Measurements from ENCODE around the gene SASH1.

Gene SASH1

GRCh38 chr6:148520109-148520841 is 177.6 kb downstream of the SASH1 start:
- DNase-seq (ENCODE audit: low read depth in 2 of 2), result no peak

DNA sequence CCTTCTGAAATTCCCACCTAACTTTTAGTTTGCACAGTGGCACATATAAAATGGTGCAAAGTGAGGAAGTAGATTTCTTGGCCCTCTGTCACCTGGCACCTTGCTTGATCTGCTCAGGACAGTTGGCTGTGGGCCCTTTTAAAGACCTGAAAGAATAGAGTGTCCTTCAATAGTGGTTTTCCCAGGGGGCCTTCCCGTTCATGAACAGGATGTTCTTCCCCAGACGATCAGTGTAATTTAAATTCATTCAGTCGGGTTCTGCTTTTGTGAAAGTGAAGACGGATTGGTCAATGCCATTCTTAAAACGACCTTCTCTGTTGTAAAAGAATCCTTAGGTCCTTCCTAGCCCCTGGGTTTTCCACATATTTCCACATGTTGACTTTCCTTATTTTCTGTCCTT is 178.5 kb downstream of the SASH1 start:
- no peak for DNase-seq (ENCODE audit: low read depth in 2 of 2)

GRCh38 chr6:148521586-148521985 is 178.9 kb downstream of the SASH1 start:
- DNase-seq (ENCODE audit: low read depth in 2 of 2), result no peak

GRCh38 chr6:148523048-148523447 is 180.4 kb downstream of the SASH1 start:
- DNase-seq (ENCODE audit: low read depth in 2 of 2), result no peak

- no peak for DNase-seq (ENCODE audit: low read depth in 2 of 2)
Observed at GRCh38 chr6:148523551-148523950, 180.9 kb downstream of the SASH1 start.

DNA sequence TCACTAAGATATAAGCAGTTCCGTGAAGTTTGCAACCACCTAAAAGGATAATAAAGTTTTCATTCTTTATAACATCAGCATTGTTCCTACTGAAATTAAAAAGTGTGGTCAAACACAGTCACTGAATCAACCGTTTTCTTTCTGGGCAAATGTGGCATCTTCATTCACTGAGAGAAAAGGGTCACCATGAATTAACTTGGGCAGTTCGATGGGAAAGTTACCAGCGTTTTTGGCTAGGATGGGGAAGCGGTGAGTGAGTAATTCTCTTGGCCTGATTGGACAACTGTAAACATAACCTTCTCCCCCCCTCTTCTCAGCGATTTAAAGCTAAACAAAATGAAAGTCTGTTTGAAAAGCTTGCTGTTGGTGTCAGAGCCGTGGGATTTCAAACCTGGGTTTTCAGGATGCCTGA is 181.8 kb downstream of the SASH1 start:
- no peak for DNase-seq (ENCODE audit: low read depth in 2 of 2)

DNA sequence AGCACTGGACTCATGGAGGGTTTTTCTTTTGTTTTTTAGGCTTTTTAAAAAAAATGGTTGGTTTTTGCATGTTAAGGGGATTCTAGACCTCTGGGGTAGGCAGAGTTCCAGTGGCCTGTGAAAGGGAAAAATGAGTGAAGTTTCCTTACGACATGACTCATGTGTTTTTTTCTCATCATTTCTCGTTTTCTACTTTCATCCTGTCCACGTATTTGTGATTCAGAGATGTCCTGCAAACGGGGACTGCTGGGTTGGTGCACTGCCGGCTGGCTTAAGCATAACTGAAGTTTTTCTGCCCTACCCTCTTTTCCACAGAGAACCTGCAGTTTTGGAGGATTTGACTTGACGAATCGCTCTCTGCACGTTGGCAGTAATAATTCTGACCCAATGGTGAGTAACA is 182.3 kb downstream of the SASH1 start:
- DNase-seq (ENCODE audit: low read depth in 2 of 2), result no peak

DNA sequence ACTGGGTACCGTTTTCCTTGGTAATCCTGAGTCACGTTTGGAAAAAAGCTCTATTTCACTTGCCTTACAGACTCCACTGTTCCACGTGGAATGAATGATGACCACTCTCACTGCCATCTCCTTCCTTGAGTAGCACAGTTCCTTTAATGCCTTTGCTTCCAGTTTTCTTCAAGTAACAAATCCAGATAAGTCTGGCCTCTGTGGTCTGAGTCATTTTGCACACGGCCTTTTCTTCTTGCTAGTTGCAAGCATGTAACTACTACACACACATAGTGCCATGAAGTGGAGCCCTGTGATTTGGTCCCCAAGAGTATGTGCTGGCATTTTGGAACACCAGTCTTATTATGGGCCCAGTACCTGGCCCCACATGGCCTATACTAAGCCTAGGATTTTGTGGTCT is 182.8 kb downstream of the SASH1 start:
- DNase-seq (ENCODE audit: low read depth in 2 of 2), result no peak

GRCh38 chr6:148526145-148526544 is 183.5 kb downstream of the SASH1 start:
- DNase-seq (ENCODE audit: low read depth in 2 of 2), result no peak

DNA sequence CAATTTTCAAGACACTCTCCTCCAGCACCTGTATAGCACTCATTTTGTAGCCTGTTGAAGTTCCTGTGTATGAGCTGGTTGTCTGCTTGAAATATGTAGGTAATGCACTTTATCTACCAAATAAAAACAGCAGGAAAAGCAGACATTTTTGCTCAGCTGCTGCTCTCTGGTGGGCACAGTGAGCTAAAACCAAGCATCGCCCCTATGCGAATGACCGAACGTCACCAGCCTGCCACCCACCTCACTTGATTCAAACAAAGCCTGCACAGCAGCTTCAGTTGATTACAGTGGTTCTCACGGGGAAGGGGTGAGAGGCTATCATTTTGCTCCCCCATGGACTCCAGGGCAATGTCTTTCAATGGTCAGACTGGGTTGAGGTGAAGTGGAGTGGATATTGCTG is 185.7 kb downstream of the SASH1 start:
- DNase-seq (ENCODE audit: low read depth in 2 of 2), result no peak

- no peak for DNase-seq (ENCODE audit: low read depth in 2 of 2)
Observed at GRCh38 chr6:148529010-148529409, 186.4 kb downstream of the SASH1 start.

DNA sequence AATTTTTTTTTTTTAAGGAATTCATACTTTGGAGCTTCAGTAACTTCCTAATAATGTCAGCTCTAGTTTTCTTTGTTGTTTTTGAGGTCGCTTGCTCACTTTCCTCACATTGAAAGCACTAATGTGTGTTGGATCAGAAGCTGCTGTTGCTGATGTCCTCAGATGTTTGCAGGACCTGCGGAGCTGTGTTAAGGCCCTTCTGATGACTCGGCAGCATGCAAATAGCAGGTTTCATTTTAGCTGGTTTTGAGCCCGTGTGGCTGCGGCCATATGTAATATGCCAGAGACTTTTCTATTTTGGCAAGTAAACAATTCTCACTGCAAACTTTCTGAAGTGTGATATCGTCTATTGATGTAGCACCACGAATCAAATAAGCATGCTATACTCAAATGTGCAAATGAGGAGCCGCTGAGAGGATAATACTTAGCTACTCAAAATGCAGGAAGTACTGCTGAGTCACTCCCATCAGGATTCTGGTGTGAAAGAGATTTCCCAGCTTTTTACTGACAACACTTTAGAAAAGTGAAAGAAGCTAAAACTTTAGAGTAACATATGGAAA is 187.8 kb downstream of the SASH1 start:
- DNase-seq (ENCODE audit: low read depth in 2 of 2), result no peak

- no peak for DNase-seq (ENCODE audit: low read depth in 2 of 2)
Observed at GRCh38 chr6:148530976-148531375, 188.3 kb downstream of the SASH1 start.

- DNase-seq (ENCODE audit: low read depth in 2 of 2), result no peak
Observed at GRCh38 chr6:148532698-148533097, 190.1 kb downstream of the SASH1 start.

- no peak for DNase-seq (ENCODE audit: low read depth in 2 of 2)
Observed at GRCh38 chr6:148533309-148534107, 190.9 kb downstream of the SASH1 start.

GRCh38 chr6:148534871-148535270 is 192.2 kb downstream of the SASH1 start:
- no peak for DNase-seq (ENCODE audit: low read depth in 2 of 2)

- DNase-seq (ENCODE audit: low read depth in 2 of 2), result no peak
Observed at GRCh38 chr6:148535381-148535780, 192.7 kb downstream of the SASH1 start.

- DNase-seq (ENCODE audit: low read depth in 2 of 2), result no peak
Observed at GRCh38 chr6:148535976-148536375, 193.3 kb downstream of the SASH1 start.

DNA sequence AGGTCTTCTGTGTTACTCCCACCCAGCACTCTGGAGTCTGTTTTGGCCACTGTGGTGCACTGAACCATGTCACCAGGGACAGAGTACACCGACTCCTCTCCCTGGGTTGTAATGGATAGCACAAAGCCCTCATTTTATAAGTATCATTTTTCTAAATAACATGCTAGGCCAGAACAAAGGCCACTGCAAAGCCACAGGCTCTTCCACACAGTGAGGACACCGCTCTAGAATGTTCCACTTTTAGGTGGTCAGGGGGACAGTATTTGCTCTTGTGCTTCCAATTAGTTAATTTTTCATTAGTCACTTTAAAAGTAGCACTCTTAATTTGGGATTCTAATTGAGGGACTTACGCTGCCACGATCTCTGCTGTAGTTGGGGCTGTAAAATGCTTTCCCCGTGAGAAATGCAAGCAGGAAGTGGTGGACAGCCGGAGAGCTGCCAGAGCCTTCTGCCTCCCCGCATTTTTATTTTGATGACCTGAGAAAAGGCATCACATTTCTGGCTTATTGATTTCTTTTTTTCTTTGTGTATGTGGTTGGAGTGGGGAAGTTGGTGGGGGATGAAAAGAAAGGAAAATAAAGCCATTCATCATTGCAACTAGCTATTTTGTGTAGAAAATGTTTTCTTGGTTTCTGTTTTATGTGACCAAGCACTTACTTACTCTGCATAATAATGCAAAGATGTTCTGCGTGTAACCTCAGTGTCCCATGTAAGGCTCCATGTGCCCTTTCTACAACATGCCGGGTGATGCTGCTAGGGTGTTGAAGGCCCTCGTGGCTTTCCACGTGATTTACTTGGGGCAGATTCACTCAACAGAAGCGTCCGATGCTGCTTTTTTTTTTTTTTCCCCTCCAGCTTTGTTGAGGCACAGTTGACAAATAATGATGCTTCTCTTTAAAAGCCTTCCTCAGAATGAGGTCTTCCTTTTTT is 195.9 kb downstream of the SASH1 start:
- DNase-seq (ENCODE audit: low read depth in 2 of 2), result no peak

DNA sequence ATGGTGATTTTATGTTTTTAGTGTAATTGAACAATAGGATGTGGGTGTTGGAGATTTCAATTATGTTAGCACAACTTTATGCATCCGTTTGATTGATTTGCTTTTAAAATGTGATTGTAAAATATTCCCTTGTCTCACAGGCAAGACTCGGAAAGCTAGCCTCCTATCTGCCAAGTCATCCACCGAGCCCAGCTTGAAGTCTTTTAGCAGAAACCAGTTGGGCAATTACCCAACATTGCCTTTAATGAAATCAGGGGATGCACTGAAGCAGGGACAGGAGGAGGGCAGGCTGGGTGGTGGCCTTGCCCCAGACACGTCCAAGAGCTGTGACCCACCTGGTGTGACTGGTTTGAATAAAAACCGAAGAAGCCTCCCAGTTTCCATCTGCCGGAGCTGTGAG is 200.9 kb downstream of the SASH1 start:
- no peak for DNase-seq (ENCODE audit: low read depth in 2 of 2)

DNA sequence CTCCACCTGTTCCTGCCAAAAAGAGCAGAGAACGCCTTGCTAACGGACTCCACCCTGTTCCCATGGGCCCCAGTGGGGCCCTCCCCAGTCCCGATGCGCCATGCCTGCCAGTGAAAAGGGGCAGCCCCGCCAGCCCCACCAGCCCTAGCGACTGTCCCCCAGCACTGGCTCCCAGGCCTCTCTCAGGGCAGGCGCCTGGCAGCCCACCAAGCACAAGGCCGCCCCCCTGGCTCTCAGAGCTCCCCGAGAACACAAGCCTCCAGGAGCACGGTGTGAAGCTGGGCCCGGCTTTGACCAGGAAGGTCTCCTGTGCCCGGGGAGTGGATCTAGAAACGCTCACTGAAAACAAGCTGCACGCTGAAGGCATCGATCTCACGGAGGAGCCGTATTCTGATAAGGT is 201.8 kb downstream of the SASH1 start:
- no peak for DNase-seq (ENCODE audit: low read depth in 2 of 2)

DNA sequence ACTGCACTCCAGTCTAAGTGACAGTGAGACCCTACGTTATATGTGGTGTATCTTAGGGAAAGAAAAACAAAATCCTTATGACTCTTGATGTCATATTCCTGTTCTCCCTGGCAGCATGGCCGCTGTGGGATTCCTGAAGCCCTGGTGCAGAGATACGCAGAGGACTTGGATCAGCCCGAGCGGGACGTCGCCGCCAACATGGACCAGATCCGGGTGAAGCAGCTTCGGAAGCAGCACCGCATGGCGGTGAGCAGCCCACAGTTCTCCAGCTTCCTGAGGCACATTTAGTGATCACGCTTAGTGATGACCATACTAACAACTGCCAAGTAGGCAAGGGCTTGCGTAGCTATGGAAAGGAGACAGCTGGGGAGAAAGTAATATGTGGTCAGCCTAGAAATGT is 203.3 kb downstream of the SASH1 start:
- no peak for DNase-seq (ENCODE audit: low read depth in 2 of 2)

Measured in stimulated activated CD4-positive, alpha-beta T cell treated with anti-CD3 and anti-CD28 coated beads, Interleukin-4, amount 100 ng/mL, for 48 hours (primary cell).